Measurements from ENCODE around the gene NAA15.
"Not testable (repeated sequence)": the region's sequence is repeated elsewhere in the genome, so short reads cannot be mapped to it uniquely, and the experiment has no call there.

NAA15 gene

DNA sequence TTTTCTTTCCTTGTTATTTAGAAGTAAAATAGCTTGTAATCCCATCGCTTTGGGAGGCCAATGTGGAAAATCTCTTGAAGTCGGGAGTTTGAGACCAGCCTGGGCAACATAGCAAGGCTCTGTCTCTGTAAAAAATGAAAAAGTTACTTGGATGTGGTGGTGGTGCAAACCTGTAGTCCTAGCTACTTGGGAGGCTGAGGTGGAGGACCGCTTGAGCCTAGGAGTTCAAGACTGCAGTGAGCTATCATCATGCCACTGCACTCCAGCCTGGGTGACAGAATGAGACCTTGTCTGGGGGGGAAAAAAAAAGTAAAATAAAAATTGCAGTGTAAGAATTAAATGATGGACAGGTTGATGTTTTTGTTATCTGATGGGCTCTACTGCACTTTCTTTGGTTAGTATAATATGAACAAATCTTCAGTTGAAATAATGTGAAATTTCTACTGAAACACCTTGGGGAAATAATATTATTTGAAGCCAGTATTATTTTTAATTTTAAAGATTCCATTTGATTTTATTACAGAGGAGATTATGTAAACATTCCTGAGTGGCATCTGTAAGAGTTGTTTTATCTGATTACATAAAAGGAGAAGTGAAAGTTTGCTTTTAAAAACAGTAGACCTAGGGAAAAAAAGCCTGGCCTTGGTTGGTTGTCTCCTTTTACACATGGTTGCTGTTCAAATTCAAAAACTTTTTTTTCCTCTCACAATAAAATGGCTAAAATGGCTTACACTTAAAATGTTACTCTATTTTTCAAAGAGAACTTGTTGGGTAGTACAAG is 11.4 kb downstream of the NAA15 start:
- Histone ChIP-seq H3F3A (ENCODE audit: low read depth) (peaks cover 6% of the 10 kb centered on the region; the same call in 1 of the 2 replicates), H3K79me2 (ENCODE audit: insufficient read depth, low read length) (peaks cover 100% of the 10 kb centered on the region), H2AFZ (ENCODE audit: low read length) (no peak overlapping the region), H3K4me2 (ENCODE audit: low read depth, low read length, poor library complexity, severe bottlenecking) (peak overlapping the region; percentile 2), H3K9me2 (replicated peaks; ENCODE audit: low read depth, low read length) (no peaks in the 10 kb centered on the region), H3K27me3 (ENCODE audit: insufficient read depth, low read length, poor library complexity, severe bottlenecking) (no peaks in the 10 kb centered on the region), H3K9me3 (ENCODE audit: insufficient read depth, low read depth, low read length) (no peaks in the 10 kb centered on the region), H3K4me1 (ENCODE audit: insufficient read depth, low read length, poor library complexity, severe bottlenecking) (peaks cover 34% of the 10 kb centered on the region), H3K36me3 (ENCODE audit: insufficient read depth, low read length) (no peaks in the 10 kb centered on the region), H3K9ac (ENCODE audit: low read depth, low read length, poor library complexity, severe bottlenecking) (no peak overlapping the region), H4K20me1 (ENCODE audit: insufficient read depth, low read length, poor library complexity, severe bottlenecking) (peaks cover 80% of the 10 kb centered on the region), H3K4me3 (ENCODE audit: low read length, poor library complexity, severe bottlenecking) (no peak overlapping the region)
- TF ChIP-seq, protein P1, sequence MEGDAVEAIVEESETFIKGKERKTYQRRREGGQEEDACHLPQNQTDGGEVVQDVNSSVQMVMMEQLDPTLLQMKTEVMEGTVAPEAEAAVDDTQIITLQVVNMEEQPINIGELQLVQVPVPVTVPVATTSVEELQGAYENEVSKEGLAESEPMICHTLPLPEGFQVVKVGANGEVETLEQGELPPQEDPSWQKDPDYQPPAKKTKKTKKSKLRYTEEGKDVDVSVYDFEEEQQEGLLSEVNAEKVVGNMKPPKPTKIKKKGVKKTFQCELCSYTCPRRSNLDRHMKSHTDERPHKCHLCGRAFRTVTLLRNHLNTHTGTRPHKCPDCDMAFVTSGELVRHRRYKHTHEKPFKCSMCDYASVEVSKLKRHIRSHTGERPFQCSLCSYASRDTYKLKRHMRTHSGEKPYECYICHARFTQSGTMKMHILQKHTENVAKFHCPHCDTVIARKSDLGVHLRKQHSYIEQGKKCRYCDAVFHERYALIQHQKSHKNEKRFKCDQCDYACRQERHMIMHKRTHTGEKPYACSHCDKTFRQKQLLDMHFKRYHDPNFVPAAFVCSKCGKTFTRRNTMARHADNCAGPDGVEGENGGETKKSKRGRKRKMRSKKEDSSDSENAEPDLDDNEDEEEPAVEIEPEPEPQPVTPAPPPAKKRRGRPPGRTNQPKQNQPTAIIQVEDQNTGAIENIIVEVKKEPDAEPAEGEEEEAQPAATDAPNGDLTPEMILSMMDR (conservative IDR thresholded peaks at IDR 0.05; ENCODE audit: low read length) = no peak
- TF ChIP-seq EZH2phosphoT487 (IDR thresholded peaks at IDR 0.05; ENCODE audit: borderline replicate concordance) = no peak

DNA sequence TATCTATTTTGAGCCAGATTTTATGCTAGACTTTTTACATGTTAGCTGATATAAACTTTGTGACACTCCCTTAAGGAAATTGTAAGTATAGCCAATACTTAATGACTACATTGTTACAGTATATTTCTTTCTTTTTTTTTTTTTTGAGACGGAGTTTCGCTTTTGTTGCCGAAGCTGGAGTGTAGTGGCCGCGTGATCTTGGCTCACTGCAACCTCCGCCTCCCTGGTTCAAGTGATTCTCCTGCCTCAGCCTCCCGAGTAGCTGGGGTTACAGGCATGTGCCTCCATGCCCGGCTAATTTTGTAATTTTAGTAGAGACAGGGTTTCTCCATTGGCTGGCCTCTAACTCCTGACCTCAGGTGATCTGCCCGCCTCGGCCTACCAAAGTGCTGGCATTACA is 12.1 kb downstream of the NAA15 start:
- H3K9me2 ChIP-seq (replicated peaks; ENCODE audit: low read depth, low read length); H3K27me3 ChIP-seq (ENCODE audit: insufficient read depth, low read length, poor library complexity, severe bottlenecking); H3K36me3 ChIP-seq (ENCODE audit: insufficient read depth, low read length); H3K9ac ChIP-seq (ENCODE audit: low read depth, low read length, poor library complexity, severe bottlenecking); H3F3A ChIP-seq (ENCODE audit: low read depth); H2AFZ ChIP-seq (ENCODE audit: low read length); H3K4me3 ChIP-seq (ENCODE audit: low read length, poor library complexity, severe bottlenecking); H3K9me3 ChIP-seq (ENCODE audit: insufficient read depth, low read depth, low read length); H3K4me2 ChIP-seq (ENCODE audit: low read depth, low read length, poor library complexity, severe bottlenecking): not testable (repeated sequence)
- Histone ChIP-seq H3K79me2 (ENCODE audit: insufficient read depth, low read length) (peaks cover 100% of the 10 kb centered on the region), H4K20me1 (ENCODE audit: insufficient read depth, low read length, poor library complexity, severe bottlenecking) (peaks cover 76% of the 10 kb centered on the region), H3K4me1 (ENCODE audit: insufficient read depth, low read length, poor library complexity, severe bottlenecking) (peaks cover 34% of the 10 kb centered on the region)

DNA sequence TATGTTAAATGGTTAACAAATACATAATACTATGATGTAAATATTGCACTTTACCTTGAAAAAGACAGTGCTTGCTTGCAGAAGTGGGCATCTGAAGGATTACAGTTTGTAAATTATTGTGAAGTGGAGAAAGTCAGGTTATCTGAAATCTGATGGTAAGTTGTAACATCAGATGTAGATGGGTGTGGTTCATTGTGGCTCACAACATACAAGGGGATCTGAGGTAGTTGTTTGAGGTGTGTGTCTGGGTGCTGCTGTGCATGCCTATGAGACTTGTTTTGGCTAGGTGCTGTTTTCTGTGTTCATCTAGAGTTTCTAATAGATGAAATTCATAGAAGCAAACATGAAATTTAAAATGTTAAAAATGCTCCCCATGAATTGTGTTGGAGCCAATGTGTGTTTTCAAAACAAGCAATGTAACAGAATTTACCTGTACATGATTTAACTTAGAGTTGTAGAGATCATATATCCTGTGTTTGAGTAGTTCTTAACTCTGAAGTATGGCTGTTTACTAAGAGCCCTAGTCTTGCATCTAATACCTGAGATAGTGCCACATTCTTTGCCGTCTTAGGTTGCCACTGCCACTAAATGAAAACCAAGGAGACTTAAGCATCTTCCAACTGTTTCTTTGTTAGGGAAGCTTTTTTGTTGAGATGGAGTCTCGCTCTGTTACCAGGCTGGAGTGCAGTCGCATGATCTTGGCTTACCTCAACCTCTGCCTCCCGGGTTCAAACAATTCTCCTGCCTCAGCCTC is 12.9 kb downstream of the NAA15 start:
- Histone ChIP-seq H3K4me1 (ENCODE audit: insufficient read depth, low read length, poor library complexity, severe bottlenecking) (peaks cover 34% of the 10 kb centered on the region), H3K9me3 (ENCODE audit: insufficient read depth, low read depth, low read length) (no peaks in the 10 kb centered on the region), H3K79me2 (ENCODE audit: insufficient read depth, low read length) (peaks cover 100% of the 10 kb centered on the region), H3K4me3 (ENCODE audit: low read length, poor library complexity, severe bottlenecking) (no peak overlapping the region), H3K9ac (ENCODE audit: low read depth, low read length, poor library complexity, severe bottlenecking) (no peak overlapping the region), H3K36me3 (ENCODE audit: insufficient read depth, low read length) (no peaks in the 10 kb centered on the region), H3K27me3 (ENCODE audit: insufficient read depth, low read length, poor library complexity, severe bottlenecking) (no peaks in the 10 kb centered on the region), H3F3A (ENCODE audit: low read depth) (peaks cover 6% of the 10 kb centered on the region; the same call in 1 of the 2 replicates), H2AFZ (ENCODE audit: low read length) (no peak overlapping the region), H3K9me2 (replicated peaks; ENCODE audit: low read depth, low read length) (no peaks in the 10 kb centered on the region), H4K20me1 (ENCODE audit: insufficient read depth, low read length, poor library complexity, severe bottlenecking) (peaks cover 75% of the 10 kb centered on the region), H3K4me2 (ENCODE audit: low read depth, low read length, poor library complexity, severe bottlenecking) (no peak overlapping the region)
- TF ChIP-seq, protein P1 (conservative IDR thresholded peaks at IDR 0.05; ENCODE audit: low read length) = no peak
- TF ChIP-seq EZH2phosphoT487 (IDR thresholded peaks at IDR 0.05; ENCODE audit: borderline replicate concordance) = no peak

Data from Loucy (cell line).